Gastrocnemius medialis (tissue), 4 donors: ENCODE data around the gene MED25. TPM values are rescaled to one million over a fixed set of nuclear protein-coding genes. Genes with fewer than 3 reads are reported as not detected.

Experiments
- ATAC-seq, 2 donors: fragments of 150-250 bp; one replicate each; pipeline ENCODE4 v1.9.1; 2016
- DNase-seq, 2 donors: peaks; one replicate each; pipeline ENCODE4 v3.0.0-alpha.2; 2019
- H3K27ac ChIP-seq, 4 donors: fragments of 200-600 bp; sonication (generic); 1 replicate in 1 of 4; 2 replicates in 3 of 4; pipeline ENCODE4 v1.5.1; 2016 to 2018; ENCODE audit warnings: mild to moderate bottlenecking in 2 of 4, moderate library complexity in 1 of 4
- H3K27me3 ChIP-seq, 3 donors: fragments of 200-600 bp; sonication (generic) in 2 of 3; 1 replicate in 1 of 3; 2 replicates in 2 of 3; pipeline versions ENCODE4 v1.5.1 to v1.6.0; 2016 to 2019; ENCODE audit warnings: mild to moderate bottlenecking in 1 of 3, moderate library complexity in 1 of 3
- H3K36me3 ChIP-seq, 2 donors: fragments of 200-600 bp; sonication (generic) in 1 of 2; one replicate each; pipeline ENCODE4 v1.5.1; 2017 to 2018
- H3K4me1 ChIP-seq, 2 donors: fragments of 200-600 bp; sonication (generic) in 1 of 2; one replicate each; pipeline ENCODE4 v1.5.1; 2016 to 2017; ENCODE audit warnings: mild to moderate bottlenecking in 2 of 2
- H3K4me3 ChIP-seq, 4 donors: fragments of 200-600 bp; sonication (generic) in 3 of 4; 1 replicate in 1 of 4; 2 replicates in 3 of 4; pipeline ENCODE4 v1.5.1; 2016 to 2019; ENCODE audit warnings: mild to moderate bottlenecking in 2 of 4
- H3K9me3 ChIP-seq, 3 donors: fragments of 200-600 bp; sonication (generic) in 2 of 3; 1 replicate in 1 of 3; 2 replicates in 2 of 3; pipeline ENCODE4 v1.5.1; 2016 to 2019
- POLR2A ChIP-seq, 2 donors: fragments of 450-650 bp; IDR thresholded peaks; one replicate each; pipeline ENCODE4 v1.6.1; 2017; ENCODE audit warnings: antibody characterized with exemption in 2 of 2, mild to moderate bottlenecking in 2 of 2, moderate library complexity in 2 of 2
- in situ Hi-C, 4 donors: fragments of 200-750 bp; cut with MboI; loops; one replicate each; pipeline versions ENCODE4 v1.15.0 to v1.8.0; 2017; ENCODE audit warnings: low sequenced_read_pairs in 4 of 4
- intact Hi-C: fragments of 100-400 bp; cut with DNase I; formaldehyde crosslinking; loops from one replicate; pipeline ENCODE4 v1.15.1; 2023; ENCODE audit warnings: low total_unique reads
- total RNA-seq, 4 donors: library from RNA; depleted of rRNA; stranded (reverse); fragments of >200 nt; gene quantifications; one replicate each; pipeline versions ENCODE4 v1.1.0 to v1.2.3, GENCODE V29; 2016
- TF ChIP-seq, protein P1 (sequence below), 5 experiments: fragments of 450-650 bp in 3 of 5; fragments of 200-600 bp in 2 of 5; sonication (generic) in 2 of 5; IDR thresholded peaks in 4 of 5; conservative IDR thresholded peaks in 1 of 5; 1 replicate in 4 of 5; 2 replicates in 1 of 5; pipeline ENCODE4 v1.5.1; 2016 to 2019; ENCODE audit warnings: antibody characterized with exemption in 5 of 5, mild to moderate bottlenecking in 3 of 5, moderate library complexity in 3 of 5

Gene MED25
- total RNA-seq, 4 donors from 2014 or later: 46.6 to 105 (median 78.7) TPM

DNA sequence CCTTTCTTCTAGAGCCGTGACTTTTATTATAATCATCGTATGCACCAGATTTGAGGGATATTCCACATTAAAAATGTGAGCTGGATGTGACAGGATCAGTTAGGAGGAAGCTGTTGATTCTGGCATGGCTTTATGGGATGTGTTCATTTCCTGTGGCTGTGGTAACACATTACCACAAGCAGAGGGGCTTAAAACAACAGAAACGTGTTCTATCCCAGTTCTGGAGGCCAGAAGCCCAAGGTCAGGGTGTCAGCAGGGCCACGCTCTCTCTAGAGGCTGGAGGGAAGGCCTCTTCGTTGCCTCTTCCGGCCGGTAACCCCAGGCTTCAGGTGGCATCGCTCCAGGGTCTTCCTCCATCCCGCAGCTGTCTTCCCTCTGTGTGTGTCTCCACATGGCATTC is 14.5 kb downstream of the MED25 start:
- no peaks in the 10 kb centered on the region for H3K9me3 ChIP-seq
- in situ Hi-C loops: no loop called here
- peak overlapping the region; percentile 94 to 96 (median 94) for H3K27ac ChIP-seq
- DNase-seq (no peak), ATAC-seq (no peak)
- no peak overlapping the region for H3K4me3 ChIP-seq
- H3K27me3 ChIP-seq: no peaks in the 10 kb centered on the region
- H3K36me3 ChIP-seq: peaks cover 0 to 56% of the 10 kb centered on the region in 2 donors
- intact Hi-C loops: no loop called here
- H3K4me1 ChIP-seq: peaks cover 33 to 43% of the 10 kb centered on the region in 2 donors
- no peak for TF ChIP-seq POLR2A (IDR thresholded peaks at IDR 0.05)
- TF ChIP-seq, protein P1, sequence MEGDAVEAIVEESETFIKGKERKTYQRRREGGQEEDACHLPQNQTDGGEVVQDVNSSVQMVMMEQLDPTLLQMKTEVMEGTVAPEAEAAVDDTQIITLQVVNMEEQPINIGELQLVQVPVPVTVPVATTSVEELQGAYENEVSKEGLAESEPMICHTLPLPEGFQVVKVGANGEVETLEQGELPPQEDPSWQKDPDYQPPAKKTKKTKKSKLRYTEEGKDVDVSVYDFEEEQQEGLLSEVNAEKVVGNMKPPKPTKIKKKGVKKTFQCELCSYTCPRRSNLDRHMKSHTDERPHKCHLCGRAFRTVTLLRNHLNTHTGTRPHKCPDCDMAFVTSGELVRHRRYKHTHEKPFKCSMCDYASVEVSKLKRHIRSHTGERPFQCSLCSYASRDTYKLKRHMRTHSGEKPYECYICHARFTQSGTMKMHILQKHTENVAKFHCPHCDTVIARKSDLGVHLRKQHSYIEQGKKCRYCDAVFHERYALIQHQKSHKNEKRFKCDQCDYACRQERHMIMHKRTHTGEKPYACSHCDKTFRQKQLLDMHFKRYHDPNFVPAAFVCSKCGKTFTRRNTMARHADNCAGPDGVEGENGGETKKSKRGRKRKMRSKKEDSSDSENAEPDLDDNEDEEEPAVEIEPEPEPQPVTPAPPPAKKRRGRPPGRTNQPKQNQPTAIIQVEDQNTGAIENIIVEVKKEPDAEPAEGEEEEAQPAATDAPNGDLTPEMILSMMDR (IDR thresholded peaks at IDR 0.05 in 4 of 5, conservative IDR thresholded peaks at IDR 0.05 in 1 of 5): no peak

GRCh38 chr19:49833599-49833998 is 15.5 kb downstream of the MED25 start:
- H3K4me3 ChIP-seq: no peak overlapping the region
- ATAC-seq: peak; percentile 87
- peak; percentile 91 to 93 for DNase-seq
- peaks cover 29 to 34% of the 10 kb centered on the region in 2 donors for H3K4me1 ChIP-seq
- intact Hi-C loops (no loop called here), in situ Hi-C loops (no loop called here)
- peak overlapping the region; percentile 94 to 96 (median 94) for H3K27ac ChIP-seq
- peaks cover 0 to 67% of the 10 kb centered on the region in 2 donors for H3K36me3 ChIP-seq
- peak in 1 of 2 donors; percentile 39 for TF ChIP-seq POLR2A (IDR thresholded peaks at IDR 0.05)
- TF ChIP-seq, protein P1 (IDR thresholded peaks at IDR 0.05 in 4 of 5, conservative IDR thresholded peaks at IDR 0.05 in 1 of 5): no peak
- H3K27me3 ChIP-seq: no peaks in the 10 kb centered on the region
- H3K9me3 ChIP-seq: no peaks in the 10 kb centered on the region

GRCh38 chr19:49835562-49835961 is 17.5 kb downstream of the MED25 start:
- ATAC-seq (no peak), DNase-seq (no peak)
- Histone ChIP-seq H3K4me1 (peaks cover 21 to 26% of the 10 kb centered on the region in 2 donors), H3K27me3 (no peaks in the 10 kb centered on the region), H3K9me3 (no peaks in the 10 kb centered on the region), H3K36me3 (peaks cover 0 to 86% of the 10 kb centered on the region in 2 donors), H3K27ac (peak overlapping the region; percentile 94 to 96 (median 94)), H3K4me3 (no peak overlapping the region)
- TF ChIP-seq POLR2A (IDR thresholded peaks at IDR 0.05): no peak
- TF ChIP-seq, protein P1 (IDR thresholded peaks at IDR 0.05 in 4 of 5, conservative IDR thresholded peaks at IDR 0.05 in 1 of 5): no peak
- in situ Hi-C loops: no loop called here
- intact Hi-C loops: no loop called here

GRCh38 chr19:49836176-49837008 is 18.3 kb downstream of the MED25 start:
- intact Hi-C loops (no loop called here), in situ Hi-C loops (no loop called here)
- TF ChIP-seq, protein P1 (IDR thresholded peaks at IDR 0.05 in 4 of 5, conservative IDR thresholded peaks at IDR 0.05 in 1 of 5): no peak
- no peak for TF ChIP-seq POLR2A (IDR thresholded peaks at IDR 0.05)
- H3K27me3 ChIP-seq: no peaks in the 10 kb centered on the region
- DNase-seq (no peak), ATAC-seq (no peak)
- peaks cover 21 to 26% of the 10 kb centered on the region in 2 donors for H3K4me1 ChIP-seq
- H3K4me3 ChIP-seq: no peak overlapping the region
- H3K9me3 ChIP-seq: no peaks in the 10 kb centered on the region
- peaks cover 0 to 81% of the 10 kb centered on the region in 2 donors for H3K36me3 ChIP-seq
- peak overlapping the region; percentile 94 to 96 (median 94) for H3K27ac ChIP-seq
